Calu3 (cell line): Measurements from ENCODE around the gene NF1. TPM values are rescaled to one million over a fixed set of nuclear protein-coding genes. Genes with fewer than 3 reads are reported as not detected.
"Not testable (repeated sequence)": the region's sequence is repeated elsewhere in the genome, so short reads cannot be mapped to it uniquely, and the experiment has no call there.

ENCODE experiments used
- BruUV-seq: library from RNA; stranded (reverse); fragments of 400-500 nt; replicated peaks from 2 replicates; lab custom pipeline; 2021; lab: Mats Ljungman, UMichigan
- CTCF ChIA-PET: fragments of 300-600 bp; sonication (Branson Sonifier 250); formaldehyde crosslinking; loops from one replicate; lab custom pipeline; 2022; ENCODE audit warnings: antibody characterized with exemption; lab: Charles Lee
- DNase-seq: peaks from one replicate; pipeline ENCODE4 v3.0.0; 2022
- H3K27ac Mint-ChIP-seq: one replicate; pipeline ENCODE4 v1.8.0; 2022; ENCODE audit warnings: mixed read lengths; ENCODE audit not compliant: unreplicated experiment
- H3K27me3 Mint-ChIP-seq: one replicate; pipeline ENCODE4 v1.8.0; 2022; ENCODE audit warnings: mixed read lengths; ENCODE audit not compliant: unreplicated experiment
- H3K36me3 Mint-ChIP-seq: one replicate; pipeline ENCODE4 v1.8.0; 2022; ENCODE audit warnings: mild to moderate bottlenecking, moderate library complexity, mixed read lengths; ENCODE audit not compliant: insufficient read depth, unreplicated experiment
- H3K4me1 Mint-ChIP-seq: one replicate; pipeline ENCODE4 v1.8.0; 2022; ENCODE audit warnings: mild to moderate bottlenecking, low read depth, mixed read lengths; ENCODE audit not compliant: unreplicated experiment
- H3K4me3 Mint-ChIP-seq: one replicate; pipeline ENCODE4 v1.8.0; 2022; ENCODE audit warnings: mild to moderate bottlenecking, low read depth, moderate library complexity, mixed read lengths; ENCODE audit not compliant: unreplicated experiment
- H3K9me3 Mint-ChIP-seq: one replicate; pipeline ENCODE4 v1.8.0; 2022; ENCODE audit warnings: low read depth, mixed read lengths; ENCODE audit not compliant: unreplicated experiment
- CTCF ChIP-seq: fragments of 200-600 bp; IDR thresholded peaks from one replicate; pipeline ENCODE4 v1.8.0; 2022; ENCODE audit warnings: antibody characterized with exemption; ENCODE audit not compliant: unreplicated experiment
- intact Hi-C: fragments of 100-400 bp; cut with micrococcal nuclease; formaldehyde crosslinking; loops from one replicate; pipeline ENCODE4 v1.10.0; 2022; ENCODE audit not compliant: unreplicated experiment
- total RNA-seq: library from RNA; stranded (reverse); gene quantifications from 2 replicates; pipeline ENCODE4 v1.2.3, GENCODE V29; 2022

NF1 gene
- total RNA-seq, 1 experiment from 2014 or later = 64.7 TPM

- intact Hi-C loops = no loop called here
- H3K9me3 Mint-ChIP-seq = no peaks in the 10 kb centered on the region
- TF ChIP-seq CTCF = no peak
- CTCF ChIA-PET = no interaction called here
- H3K4me3 Mint-ChIP-seq = no peak overlapping the region
- H3K27ac Mint-ChIP-seq = no peak overlapping the region
- no peak for DNase-seq
- no peaks in the 10 kb centered on the region for H3K27me3 Mint-ChIP-seq
- BruUV-seq = no TSS peak
- no peaks in the 10 kb centered on the region for H3K4me1 Mint-ChIP-seq
- no peaks in the 10 kb centered on the region for H3K36me3 Mint-ChIP-seq
Measured at GRCh38 chr17:31327534-31328159, 232.9 kb downstream of the NF1 start.

DNA sequence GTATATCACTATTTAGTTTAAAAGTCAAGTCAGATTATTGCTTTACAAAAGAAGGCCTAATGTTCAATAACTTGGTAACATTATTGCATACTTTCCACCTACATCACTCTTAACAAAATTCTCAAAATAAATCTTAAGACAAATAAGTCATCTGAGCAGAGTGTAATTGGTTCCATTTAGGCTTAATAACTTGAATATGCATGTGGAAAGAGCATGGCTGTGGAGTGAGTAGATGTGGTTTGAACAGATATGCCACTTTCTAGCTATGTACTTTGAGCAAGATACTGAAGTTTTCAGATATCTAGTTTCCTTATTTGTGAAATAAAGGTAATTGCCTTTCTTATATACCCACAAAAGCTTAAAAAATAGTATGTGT, 233.4 kb downstream of the NF1 start:
- H3K27ac Mint-ChIP-seq = no peak overlapping the region
- H3K9me3 Mint-ChIP-seq = no peaks in the 10 kb centered on the region
- BruUV-seq = no TSS peak
- H3K36me3 Mint-ChIP-seq = no peaks in the 10 kb centered on the region
- no peaks in the 10 kb centered on the region for H3K27me3 Mint-ChIP-seq
- CTCF ChIA-PET = no interaction called here
- TF ChIP-seq CTCF = no peak
- intact Hi-C loops = no loop called here
- no peak overlapping the region for H3K4me3 Mint-ChIP-seq
- DNase-seq = no peak
- H3K4me1 Mint-ChIP-seq = no peaks in the 10 kb centered on the region

GRCh38 chr17:31329221-31329620, 234.4 kb downstream of the NF1 start:
- no peak overlapping the region for H3K27ac Mint-ChIP-seq
- BruUV-seq = no TSS peak
- no peaks in the 10 kb centered on the region for H3K9me3 Mint-ChIP-seq
- no peaks in the 10 kb centered on the region for H3K4me1 Mint-ChIP-seq
- no peaks in the 10 kb centered on the region for H3K36me3 Mint-ChIP-seq
- intact Hi-C loops = no loop called here
- CTCF ChIA-PET = no interaction called here
- DNase-seq = no peak
- TF ChIP-seq CTCF = no peak
- H3K27me3 Mint-ChIP-seq = no peaks in the 10 kb centered on the region
- H3K4me3 Mint-ChIP-seq = no peak overlapping the region

DNA sequence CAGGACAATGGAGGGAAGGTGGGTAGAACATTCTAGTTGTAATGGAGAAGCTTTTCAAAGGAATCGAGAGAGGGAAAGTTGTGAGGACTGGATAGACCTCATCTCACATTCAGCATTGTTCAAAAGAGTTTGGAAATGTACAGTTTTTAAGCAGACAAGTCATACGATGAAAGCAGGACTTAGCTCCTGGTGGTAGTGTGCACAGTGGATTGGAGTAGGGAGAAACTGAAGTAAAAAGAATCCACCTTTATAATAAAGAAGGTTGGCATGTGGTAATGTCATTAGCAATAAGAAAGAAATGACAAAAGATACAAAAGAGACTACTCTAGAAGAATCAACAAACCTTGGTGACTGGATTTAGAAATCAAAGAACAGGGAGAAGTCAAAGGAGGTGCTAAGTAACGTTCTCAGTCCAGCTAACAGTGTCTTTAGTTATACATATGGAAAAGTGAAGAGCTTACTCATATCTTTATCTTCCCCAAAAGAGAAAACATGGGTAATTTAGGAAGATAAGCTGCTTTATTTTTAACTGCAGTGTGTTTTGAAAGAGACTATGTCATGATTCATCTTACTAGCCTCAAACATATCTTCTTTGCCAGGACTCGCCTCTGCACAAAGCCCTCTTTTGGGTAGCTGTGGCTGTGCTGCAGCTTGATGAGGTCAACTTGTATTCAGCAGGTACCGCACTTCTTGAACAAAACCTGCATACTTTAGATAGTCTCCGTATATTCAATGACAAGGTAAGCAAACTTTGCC, 245.3 kb downstream of the NF1 start:
- intact Hi-C loops = no loop called here
- DNase-seq = no peak
- no peak overlapping the region for H3K27ac Mint-ChIP-seq
- CTCF ChIA-PET = interaction anchor here (0.6 to 0.7 kb wide), 2 partner anchors 150 to 595 kb away, joined by 4 to 6 read pairs; no protein-coding TSS in a partner anchor
- no peak overlapping the region for H3K4me3 Mint-ChIP-seq
- TF ChIP-seq CTCF = no peak
- H3K9me3 Mint-ChIP-seq = no peaks in the 10 kb centered on the region
- H3K27me3 Mint-ChIP-seq = no peaks in the 10 kb centered on the region
- peaks cover 4% of the 10 kb centered on the region for H3K36me3 Mint-ChIP-seq
- no TSS peak for BruUV-seq
- H3K4me1 Mint-ChIP-seq = no peaks in the 10 kb centered on the region

DNA sequence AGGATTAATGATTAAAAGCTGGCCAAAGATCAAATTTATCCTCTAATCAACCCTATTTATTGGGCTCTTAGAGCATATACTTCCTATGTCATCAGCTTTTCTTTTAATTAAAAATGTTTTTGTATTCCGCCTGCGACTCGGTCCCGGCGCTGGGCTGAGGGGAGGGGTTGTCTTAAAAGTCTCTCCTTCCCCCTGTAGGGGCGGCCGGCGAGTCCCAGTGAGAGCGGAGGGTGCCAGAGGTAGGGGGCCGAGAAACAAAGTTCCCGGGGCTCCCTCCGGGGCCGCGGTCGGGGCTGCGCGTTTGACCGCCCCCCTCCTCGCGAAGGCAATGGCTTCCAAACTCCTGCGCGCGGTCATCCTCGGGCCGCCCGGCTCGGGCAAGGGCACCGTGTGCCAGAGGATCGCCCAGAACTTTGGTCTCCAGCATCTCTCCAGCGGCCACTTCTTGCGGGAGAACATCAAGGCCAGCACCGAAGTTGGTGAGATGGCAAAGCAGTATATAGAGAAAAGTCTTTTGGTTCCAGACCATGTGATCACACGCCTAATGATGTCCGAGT, 250.5 kb downstream of the NF1 start:
- H3K9me3 Mint-ChIP-seq, H3K4me3 Mint-ChIP-seq, H3K4me1 Mint-ChIP-seq, CTCF ChIA-PET, H3K27me3 Mint-ChIP-seq, intact Hi-C loops, DNase-seq, H3K27ac Mint-ChIP-seq, H3K36me3 Mint-ChIP-seq, BruUV-seq: not testable (repeated sequence)
